ENCODE measurements around the gene CDC20. TPM values are rescaled to one million over a fixed set of nuclear protein-coding genes. Genes with fewer than 3 reads are reported as not detected.

Gene CDC20
- total and polyA plus RNA-seq, 10 of the 15 experiments (the other 5 are each of a cell fraction or from before 2014, with no cell fraction given) = 36.3 to 347 (median 150) TPM

- TF ChIP-seq, protein P1, sequence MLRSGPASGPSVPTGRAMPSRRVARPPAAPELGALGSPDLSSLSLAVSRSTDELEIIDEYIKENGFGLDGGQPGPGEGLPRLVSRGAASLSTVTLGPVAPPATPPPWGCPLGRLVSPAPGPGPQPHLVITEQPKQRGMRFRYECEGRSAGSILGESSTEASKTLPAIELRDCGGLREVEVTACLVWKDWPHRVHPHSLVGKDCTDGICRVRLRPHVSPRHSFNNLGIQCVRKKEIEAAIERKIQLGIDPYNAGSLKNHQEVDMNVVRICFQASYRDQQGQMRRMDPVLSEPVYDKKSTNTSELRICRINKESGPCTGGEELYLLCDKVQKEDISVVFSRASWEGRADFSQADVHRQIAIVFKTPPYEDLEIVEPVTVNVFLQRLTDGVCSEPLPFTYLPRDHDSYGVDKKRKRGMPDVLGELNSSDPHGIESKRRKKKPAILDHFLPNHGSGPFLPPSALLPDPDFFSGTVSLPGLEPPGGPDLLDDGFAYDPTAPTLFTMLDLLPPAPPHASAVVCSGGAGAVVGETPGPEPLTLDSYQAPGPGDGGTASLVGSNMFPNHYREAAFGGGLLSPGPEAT (IDR thresholded peaks at IDR 0.05; ENCODE audit: low read depth) = peak; percentile 77
- peak; percentile 57 for TF ChIP-seq HCFC1 (IDR thresholded peaks at IDR 0.05; ENCODE audit: low read length)
- TF ChIP-seq RELA (IDR thresholded peaks at IDR 0.05; ENCODE audit: borderline replicate concordance, partially characterized antibody) = peak; percentile 22
- TF ChIP-seq PML (IDR thresholded peaks at IDR 0.05; ENCODE audit: low read length) = peak; percentile 86; the same call in 1 of the 2 replicates
- TF ChIP-seq ZBTB4 (CRISPR knock-in tag; IDR thresholded peaks at IDR 0.05) = no peak
- TF ChIP-seq, protein P2, sequence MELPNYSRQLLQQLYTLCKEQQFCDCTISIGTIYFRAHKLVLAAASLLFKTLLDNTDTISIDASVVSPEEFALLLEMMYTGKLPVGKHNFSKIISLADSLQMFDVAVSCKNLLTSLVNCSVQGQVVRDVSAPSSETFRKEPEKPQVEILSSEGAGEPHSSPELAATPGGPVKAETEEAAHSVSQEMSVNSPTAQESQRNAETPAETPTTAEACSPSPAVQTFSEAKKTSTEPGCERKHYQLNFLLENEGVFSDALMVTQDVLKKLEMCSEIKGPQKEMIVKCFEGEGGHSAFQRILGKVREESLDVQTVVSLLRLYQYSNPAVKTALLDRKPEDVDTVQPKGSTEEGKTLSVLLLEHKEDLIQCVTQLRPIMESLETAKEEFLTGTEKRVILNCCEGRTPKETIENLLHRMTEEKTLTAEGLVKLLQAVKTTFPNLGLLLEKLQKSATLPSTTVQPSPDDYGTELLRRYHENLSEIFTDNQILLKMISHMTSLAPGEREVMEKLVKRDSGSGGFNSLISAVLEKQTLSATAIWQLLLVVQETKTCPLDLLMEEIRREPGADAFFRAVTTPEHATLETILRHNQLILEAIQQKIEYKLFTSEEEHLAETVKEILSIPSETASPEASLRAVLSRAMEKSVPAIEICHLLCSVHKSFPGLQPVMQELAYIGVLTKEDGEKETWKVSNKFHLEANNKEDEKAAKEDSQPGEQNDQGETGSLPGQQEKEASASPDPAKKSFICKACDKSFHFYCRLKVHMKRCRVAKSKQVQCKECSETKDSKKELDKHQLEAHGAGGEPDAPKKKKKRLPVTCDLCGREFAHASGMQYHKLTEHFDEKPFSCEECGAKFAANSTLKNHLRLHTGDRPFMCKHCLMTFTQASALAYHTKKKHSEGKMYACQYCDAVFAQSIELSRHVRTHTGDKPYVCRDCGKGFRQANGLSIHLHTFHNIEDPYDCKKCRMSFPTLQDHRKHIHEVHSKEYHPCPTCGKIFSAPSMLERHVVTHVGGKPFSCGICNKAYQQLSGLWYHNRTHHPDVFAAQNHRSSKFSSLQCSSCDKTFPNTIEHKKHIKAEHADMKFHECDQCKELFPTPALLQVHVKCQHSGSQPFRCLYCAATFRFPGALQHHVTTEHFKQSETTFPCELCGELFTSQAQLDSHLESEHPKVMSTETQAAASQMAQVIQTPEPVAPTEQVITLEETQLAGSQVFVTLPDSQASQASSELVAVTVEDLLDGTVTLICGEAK (IDR thresholded peaks at IDR 0.05; ENCODE audit: borderline replicate concordance) = peak; percentile 96
- peak; percentile 63; the same call in 1 of the 2 replicates for TF ChIP-seq SMAD5 (IDR thresholded peaks at IDR 0.05; ENCODE audit: low read depth)
- peak; percentile 68 for TF ChIP-seq SP1 (IDR thresholded peaks at IDR 0.05; ENCODE audit: low read depth, low read length)
- peak; percentile 65 for TF ChIP-seq NR2C2 (IDR thresholded peaks at IDR 0.05; ENCODE audit: borderline replicate concordance, control insufficient read depth, insufficient read length, low read depth)
- TF ChIP-seq, protein P3, sequence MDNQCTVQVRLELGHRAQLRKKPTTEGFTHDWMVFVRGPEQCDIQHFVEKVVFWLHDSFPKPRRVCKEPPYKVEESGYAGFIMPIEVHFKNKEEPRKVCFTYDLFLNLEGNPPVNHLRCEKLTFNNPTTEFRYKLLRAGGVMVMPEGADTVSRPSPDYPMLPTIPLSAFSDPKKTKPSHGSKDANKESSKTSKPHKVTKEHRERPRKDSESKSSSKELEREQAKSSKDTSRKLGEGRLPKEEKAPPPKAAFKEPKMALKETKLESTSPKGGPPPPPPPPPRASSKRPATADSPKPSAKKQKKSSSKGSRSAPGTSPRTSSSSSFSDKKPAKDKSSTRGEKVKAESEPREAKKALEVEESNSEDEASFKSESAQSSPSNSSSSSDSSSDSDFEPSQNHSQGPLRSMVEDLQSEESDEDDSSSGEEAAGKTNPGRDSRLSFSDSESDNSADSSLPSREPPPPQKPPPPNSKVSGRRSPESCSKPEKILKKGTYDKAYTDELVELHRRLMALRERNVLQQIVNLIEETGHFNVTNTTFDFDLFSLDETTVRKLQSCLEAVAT (IDR thresholded peaks at IDR 0.05) = peak; percentile 64
- peak; percentile 50 to 74; a peak in 3 of 4 replicates for TF ChIP-seq BHLHE40 (IDR thresholded peaks at IDR 0.05; ENCODE audit: borderline replicate concordance in 1 of 2, low read depth in 2 of 2, low read length in 1 of 2)
- peak; percentile 77; the same call in 1 of the 2 replicates for TF ChIP-seq CHD2 (IDR thresholded peaks at IDR 0.05; ENCODE audit: borderline replicate concordance, low read depth, low read length)
- peak; percentile 80 for TF ChIP-seq CREB1 (IDR thresholded peaks at IDR 0.05; ENCODE audit: low read depth)
- TF ChIP-seq, protein P4, sequence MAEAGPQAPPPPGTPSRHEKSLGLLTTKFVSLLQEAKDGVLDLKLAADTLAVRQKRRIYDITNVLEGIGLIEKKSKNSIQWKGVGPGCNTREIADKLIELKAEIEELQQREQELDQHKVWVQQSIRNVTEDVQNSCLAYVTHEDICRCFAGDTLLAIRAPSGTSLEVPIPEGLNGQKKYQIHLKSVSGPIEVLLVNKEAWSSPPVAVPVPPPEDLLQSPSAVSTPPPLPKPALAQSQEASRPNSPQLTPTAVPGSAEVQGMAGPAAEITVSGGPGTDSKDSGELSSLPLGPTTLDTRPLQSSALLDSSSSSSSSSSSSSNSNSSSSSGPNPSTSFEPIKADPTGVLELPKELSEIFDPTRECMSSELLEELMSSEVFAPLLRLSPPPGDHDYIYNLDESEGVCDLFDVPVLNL (IDR thresholded peaks at IDR 0.05; ENCODE audit: low read depth, low read length) = no peak
- TF ChIP-seq GABPA (IDR thresholded peaks at IDR 0.05; ENCODE audit: low read depth) = peak; percentile 98
Measured at GRCh38 chr1:43389326-43390313, 30.8 kb downstream of the CDC20 start, which contains the start of the genes MED8 and SZT2 (continued).

Measured in GM12878 (cell line).